Left renal cortex interstitium (tissue), 4 donors: Measurements from ENCODE around the gene JMJD1C. TPM values are rescaled to one million over a fixed set of nuclear protein-coding genes. Genes with fewer than 3 reads are reported as not detected.
"Not testable (repeated sequence)": the region's sequence is repeated elsewhere in the genome, so short reads cannot be mapped to it uniquely, and the experiment has no call there.

Experiments used
- DNase-seq, 4 donors: peaks; one replicate each; pipeline ENCODE4 v3.0.0-alpha.2; 2013; ENCODE audit warnings: low read depth in 4 of 4, low spot score in 2 of 4, missing footprints in 1 of 4
- polyA plus RNA-seq, 4 donors: library from polyadenylated mRNA; unstranded; fragments of 120-200 nt; gene quantifications; one replicate each; pipeline ENCODE4 v1.2.1, GENCODE V29; 2013; ENCODE audit not compliant: insufficient read length in 4 of 4

Gene JMJD1C
- polyA plus RNA-seq, 4 donors, result 89.4 to 118 (median 98.6) TPM

DNA sequence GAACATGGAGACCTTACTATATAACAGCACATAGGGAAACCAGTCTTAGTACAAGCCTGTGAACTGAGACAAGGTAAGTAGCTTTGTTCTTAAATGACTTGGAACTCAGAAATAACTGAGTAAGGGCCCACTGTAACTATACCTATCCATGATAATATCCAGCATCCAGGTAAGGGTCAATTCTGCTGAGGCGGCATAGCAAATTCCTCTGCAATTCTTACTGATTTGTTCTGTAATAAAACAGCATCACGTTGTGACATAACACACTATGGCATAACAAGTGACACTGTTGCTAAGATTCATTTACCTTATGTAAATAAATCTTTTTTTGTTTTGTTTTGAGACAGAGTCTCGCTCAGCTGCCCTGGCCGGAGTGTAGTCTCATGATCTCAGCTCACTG is 97.4 kb downstream of the JMJD1C start:
- no peak for DNase-seq

DNA sequence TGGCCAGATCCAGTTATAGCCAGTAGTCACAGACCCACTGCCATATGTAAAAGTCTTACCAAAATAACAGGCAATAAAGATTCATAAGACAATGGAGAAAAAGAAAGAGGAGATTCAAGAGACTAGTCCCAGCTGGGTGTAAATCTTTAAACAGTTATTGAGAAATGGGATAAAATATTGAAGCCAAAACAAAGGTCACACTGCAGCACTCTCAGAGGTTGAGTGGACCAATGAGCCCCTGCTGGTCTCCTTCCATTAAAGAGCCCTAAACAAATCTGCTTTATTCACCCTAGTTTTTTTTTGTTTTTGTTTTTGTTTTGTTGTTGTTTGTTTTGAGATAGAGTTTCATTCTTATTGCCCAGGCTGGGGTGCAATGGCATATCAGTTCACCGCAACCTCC is 98.8 kb downstream of the JMJD1C start:
- DNase-seq, result no peak

DNA sequence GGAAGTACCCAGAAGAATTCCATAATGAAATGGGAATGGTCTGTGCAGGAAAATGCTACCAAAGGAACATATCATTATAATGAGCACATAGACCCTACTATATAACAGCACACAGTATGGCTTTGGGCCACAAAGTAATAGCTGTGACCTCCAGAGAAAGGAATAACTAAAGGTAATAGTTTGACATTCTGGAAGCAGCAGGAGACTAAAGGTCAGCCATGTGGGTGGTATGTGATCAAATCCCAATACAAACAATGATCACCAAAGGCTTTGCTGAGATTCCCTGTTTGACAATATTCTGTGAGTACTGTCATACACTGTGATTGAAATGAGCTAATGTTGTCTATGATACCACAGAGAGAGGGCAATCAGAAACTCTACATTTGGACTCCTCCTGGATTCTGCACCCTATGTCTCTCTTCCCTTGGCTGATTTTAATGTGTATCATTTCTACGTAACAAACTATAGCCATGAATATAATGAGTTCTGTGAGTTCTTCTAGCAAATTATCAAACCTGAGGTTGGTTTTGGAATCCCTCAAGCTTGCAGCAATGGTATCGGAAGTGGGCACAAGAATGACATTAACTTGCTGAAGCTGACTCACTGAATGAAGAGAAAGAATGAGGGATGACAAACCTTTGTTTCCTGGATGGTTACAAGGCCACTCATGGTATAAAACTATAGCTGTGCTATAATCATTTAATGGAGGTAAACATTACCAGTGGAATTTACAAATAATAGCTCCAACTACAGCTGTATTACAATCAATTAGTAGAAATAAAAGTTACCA is 99.6 kb downstream of the JMJD1C start:
- no peak for DNase-seq

DNA sequence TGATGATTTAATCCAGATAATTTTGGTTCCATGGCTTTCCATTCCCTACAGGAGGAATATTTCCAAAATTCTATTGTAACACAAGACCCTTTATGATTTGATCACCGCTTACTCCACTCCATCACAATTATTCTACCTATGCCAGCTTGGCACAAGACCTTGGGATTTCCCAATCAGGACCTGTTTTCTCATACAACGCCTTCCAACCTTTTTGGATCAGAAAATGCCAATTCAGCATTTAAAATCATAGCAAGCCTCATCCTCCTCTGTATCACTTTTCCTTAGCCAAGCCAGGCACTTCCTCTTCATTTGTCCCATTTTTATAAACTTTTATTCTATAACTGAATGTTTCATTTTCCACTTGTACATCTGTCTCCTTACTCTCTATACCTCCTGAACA is 100.9 kb downstream of the JMJD1C start:
- DNase-seq, result no peak

DNA sequence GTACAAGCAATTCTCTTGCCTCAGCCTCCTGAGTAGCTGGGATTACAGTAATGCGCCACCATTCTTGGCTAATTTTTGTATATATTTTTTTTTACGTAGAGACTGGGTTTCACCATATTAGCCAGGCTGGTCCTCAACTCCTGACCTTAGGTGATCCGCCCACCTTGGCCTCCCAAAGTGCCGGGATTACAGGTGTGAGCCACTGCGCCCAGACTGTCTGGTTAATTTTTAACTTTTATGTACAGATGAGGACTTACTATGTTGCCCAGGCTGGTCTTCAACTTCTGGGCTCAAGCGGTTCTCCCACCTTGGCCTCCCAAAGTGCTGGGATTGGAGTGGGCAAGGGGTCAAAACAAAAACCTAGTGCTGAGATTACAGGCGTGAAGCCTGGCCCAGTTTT is 101.8 kb downstream of the JMJD1C start:
- DNase-seq, result no peak

DNA sequence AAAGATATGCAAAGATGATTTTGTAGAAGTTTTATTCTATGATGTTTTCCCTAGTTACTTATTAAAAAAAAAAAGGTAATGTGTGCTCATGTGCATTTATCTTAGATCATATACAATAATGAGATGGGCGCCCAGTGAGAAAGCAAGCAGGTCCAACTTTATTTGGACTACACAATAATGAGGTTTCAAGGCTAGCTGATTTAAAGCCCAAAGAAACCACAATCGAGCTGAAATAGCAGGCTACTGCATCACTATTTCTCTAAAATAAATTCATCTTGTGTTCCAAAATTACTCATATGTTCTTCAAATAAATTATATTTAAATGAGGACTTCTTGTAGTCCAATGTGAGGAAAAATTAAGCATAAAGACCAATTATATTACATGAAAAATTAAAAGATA is 110.1 kb downstream of the JMJD1C start:
- no peak for DNase-seq

DNA sequence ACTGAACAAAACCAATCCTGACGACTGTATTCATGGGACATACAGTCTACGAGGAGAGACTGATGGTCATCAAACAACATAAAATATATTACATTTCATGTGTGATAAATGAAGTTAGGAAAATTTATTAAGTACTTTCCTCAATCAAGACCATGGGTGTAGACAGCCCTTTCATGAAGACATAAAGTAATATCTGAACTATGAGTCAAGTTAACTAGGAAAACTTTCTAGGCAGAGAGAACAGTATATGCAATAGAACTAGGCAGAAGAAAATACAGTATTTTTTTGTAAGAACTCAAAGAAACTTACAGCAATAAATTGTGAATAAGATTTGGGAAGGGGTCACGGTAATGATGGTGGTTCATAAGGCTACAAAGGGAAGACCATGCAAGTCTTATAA is 112.8 kb downstream of the JMJD1C start:
- DNase-seq, result no peak

DNA sequence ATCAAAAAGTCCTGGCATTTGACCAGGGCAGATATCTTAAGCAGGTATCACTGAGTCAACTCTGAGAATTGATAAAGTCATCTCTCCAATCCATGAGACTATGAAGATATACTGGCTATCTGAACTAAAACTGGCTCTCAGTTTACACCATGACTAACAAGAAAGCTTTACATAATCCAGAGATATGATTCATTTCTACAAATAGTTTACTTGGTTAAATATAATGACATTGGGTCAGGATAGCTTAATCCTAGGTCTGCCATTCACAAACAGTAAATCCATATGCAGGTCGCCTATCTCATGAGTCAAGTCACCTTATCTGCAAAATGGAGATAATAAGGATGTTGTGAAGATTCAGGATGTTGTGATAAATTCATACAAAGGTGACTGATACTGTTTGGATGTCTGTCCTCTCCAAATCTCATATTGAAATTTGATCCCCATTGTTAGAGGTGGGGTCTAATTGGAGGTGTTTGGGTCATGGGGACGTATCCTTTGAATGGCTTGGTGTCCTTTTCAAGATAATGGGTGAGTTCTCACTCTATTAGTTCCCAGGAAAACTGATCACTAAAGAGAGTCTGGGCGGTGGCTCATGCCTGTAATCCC is 117.4 kb downstream of the JMJD1C start:
- DNase-seq, result no peak

DNA sequence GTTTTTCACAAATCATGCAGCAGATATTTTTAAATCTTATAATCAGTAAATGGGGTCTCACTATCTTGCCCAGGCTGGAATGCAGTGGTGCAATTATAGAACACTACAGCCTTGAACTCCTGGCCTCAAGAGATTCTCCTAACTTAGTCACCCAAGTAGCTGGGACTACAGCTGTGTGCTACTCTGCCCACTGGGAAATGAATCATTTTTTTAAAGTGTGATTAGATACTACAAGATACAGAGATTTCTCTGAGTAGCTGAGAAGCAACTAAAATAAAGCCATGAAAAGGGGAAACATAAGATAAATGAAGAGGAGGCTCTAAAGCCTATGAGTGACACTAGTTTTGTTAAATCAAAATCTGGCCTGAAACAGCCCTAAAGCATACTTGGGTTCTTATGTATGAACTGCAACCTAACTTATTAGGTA is 119.7 kb downstream of the JMJD1C start:
- no peak for DNase-seq

DNA sequence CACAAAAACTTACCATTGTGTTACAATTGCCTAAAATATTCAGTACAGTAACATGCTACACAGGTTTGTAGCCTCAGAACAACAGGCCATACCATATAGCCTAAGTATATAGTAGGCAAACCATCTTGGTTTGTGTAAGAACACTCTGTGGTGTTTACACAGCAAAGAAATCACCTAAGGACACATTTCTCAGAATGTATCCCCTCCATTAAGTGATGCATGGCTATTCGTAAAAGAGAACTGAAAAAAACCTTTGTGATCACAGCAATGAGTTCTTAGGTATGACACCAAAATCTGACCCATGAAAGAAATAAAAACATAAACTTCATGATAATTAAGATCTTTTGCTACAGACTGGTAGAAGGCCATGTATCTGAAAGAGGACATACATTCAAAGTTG is 121.5 kb downstream of the JMJD1C start:
- DNase-seq, result no peak

DNA sequence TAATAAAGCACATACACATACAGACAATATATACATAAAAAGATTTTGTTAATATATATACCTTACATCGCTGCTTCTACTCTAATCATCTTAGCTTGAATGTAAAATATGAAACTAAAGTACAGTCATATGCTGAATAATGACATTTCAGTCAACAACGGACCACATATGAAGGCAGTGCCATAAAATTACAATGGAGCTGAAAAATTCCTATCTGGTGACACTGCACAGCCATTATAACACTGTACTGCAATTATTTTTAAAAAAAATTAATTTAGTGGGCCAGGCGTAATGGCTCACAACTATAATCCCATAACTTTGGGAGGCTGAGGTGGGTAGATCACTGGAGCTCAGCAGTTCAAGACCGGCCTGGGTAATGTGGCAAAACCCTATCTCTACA is 122.3 kb downstream of the JMJD1C start:
- DNase-seq, result no peak

DNA sequence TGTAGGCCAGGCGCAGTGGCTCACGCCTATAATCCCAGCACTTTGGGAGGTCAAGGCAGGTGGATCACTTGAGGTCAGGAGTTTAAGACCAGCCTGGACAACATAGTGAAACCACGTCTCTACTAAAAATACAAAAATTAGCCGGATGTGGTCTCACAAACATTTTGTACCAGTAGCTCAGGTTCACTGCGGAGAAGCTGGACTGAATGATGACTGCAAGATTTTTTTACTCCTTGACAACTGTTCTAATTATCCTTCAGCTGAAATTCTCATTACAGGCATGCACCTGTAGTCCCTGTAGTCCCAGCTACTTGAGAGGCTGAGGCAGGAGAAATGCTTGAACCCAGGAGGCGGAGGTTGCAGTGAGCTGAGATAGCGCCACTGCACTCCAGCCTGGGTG is 126.1 kb downstream of the JMJD1C start:
- DNase-seq, result not testable (repeated sequence)

DNA sequence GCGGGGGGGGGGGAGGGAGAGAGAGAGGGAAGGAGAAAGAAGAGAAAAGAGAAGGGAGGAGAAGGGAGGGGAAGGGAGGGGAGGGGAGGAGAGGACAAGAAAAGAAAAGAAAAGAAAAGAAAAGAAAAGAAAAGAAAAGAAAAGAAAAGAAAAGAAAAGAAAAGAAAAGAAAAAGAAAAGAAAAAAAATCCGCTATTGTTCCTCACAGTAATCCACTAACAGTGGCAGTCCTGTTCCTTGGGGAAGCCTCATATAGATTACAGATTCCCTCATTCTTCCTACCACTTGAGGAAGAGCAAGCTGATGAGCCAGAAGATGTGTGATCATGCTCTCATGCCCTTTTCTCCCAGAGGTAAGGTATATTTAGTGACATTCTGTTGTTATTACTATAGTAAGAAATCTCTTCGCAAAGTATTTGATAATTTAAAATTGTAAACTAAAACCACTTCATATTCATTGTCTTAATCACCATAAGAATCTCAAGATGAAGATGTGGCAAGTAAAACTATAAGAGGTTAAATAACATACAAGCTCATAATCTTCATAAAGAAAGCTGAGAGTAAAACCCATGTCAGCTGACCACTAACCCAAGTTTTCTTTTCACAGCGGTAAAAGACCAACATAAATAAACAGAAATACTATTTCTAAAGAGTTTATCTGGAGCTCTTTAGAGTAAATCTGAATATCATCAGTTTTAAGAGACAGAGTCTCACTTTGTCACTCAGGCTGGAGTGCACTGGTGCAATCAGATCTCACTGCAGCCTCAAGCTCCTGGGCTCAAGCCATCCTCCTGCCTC is 128.1 kb downstream of the JMJD1C start:
- DNase-seq, result no peak

DNA sequence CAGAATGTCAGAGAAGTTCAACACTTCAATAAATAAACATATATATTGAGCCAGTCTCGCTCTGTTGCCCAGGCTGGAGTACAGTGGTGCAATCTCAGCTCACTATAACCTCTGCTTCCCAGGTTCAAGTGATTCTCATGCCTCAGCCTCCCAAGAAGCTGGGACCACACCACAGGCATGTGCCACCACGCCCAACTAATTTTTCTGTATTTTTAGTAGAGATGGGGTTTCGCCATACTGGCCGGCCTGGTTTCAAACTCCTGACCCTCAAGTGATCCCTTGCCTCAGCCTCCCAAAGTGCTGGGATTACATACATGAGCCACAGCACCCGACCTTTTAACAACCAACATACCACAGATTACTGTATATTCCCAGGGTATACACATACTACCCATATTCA is 134.2 kb downstream of the JMJD1C start:
- DNase-seq, result no peak

DNA sequence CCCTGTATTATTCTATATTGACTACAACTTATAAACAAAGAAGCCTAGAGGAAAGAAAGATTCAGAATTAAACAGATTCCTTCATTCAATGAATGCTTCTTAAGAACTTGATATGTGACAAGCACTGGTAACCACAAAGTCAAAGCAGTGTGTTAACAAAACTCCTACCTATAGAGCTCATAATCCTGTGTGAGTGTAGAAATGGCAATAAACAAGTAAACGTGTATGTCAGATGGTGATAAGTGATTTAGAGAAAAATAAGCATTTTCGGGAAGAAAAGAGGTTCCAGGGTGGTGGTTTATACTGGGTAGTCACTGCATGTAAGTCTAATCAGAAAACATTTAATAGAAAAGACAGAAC is 141.3 kb downstream of the JMJD1C start:
- no peak for DNase-seq

DNA sequence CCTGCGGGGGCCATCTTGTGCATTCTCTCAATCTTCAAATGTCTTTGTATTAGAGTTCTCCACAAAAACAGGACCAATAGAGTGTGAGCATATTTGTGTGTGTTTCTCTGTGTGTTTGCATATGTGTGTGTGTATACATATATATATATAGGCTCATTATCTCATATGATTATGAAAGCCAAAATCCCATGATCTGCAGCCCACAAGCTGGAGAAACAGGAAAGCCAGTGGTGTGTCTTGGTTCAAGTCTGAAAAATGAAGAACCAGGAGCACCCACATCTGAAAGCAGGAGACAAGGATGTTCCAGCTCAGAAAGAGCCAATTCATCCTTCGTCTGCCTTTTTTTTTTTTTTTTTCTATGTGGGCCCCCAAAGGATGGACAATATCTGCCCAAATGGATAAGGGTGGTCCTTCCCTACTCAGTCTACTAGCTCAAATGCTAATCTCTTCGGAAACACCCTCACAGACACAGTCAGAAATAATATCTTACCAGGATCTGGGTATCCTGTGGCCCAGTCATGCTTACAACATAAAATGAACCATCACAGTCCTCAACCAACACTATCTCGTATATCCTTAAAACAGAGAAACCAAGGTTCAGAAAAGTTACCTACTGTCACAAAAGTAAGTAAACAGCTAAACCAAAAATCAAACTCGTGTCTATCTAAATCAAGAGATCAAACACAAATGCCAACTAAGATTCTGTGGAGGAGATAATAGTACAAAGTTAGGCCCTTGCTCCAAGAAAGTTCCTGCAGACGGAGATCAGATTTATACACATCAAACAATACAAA is 141.9 kb downstream of the JMJD1C start:
- no peak for DNase-seq

DNA sequence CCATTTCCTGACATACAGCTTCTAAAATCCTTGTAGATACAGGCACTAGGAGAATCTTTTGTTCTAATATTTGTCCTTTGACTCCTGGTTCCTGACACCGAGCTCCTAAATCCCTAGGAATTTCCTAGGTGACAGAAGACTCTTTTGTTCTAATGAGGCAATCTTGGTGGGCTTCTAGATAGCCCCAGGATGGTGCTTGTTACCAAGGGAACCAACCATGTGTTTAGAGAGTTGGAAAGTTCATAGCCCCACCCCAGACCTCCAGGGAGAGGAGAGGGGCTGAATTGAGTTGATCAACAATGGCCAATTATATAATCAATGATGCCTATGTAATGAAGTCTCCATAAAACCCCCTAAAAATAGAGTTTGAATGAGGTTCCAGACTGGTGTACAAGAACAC is 145.1 kb downstream of the JMJD1C start:
- no peak for DNase-seq

DNA sequence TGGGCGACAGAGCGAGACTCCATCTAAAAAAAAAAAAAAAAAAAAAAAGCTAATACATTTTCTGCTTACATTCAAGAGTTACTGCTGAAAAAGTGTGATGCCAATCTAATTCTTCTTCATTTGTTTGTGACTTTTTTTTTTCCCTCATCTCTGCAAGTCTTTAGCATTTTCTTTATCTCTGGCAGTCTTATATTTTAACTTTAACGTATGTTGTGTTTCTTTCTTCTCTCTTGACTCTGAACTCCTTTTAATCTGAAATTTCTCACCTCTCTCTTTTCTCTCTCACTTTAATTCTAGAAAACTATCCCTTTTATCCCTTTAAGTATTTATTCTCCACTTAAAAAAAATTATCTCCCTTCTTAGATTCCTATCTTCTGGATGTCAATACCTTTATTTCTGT is 146.5 kb downstream of the JMJD1C start:
- DNase-seq, result no peak

DNA sequence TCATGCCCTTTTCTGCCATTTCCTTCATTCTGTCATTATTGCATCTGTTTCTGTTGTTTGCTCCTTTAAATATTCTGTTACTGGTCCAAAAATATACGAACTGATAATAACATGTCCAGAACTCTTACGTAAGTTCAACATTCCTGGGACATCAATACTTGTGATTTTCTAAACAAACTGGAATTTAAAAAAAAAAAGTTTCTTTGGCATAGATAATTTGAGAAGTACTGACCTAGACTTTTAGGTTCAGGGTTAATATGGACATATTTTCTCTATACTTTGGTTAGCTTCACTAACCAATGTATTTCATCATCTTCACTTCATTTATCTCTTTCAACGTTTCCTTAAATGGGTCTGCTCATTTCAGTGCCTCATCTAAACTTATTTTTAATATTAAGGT is 147.3 kb downstream of the JMJD1C start:
- no peak for DNase-seq

DNA sequence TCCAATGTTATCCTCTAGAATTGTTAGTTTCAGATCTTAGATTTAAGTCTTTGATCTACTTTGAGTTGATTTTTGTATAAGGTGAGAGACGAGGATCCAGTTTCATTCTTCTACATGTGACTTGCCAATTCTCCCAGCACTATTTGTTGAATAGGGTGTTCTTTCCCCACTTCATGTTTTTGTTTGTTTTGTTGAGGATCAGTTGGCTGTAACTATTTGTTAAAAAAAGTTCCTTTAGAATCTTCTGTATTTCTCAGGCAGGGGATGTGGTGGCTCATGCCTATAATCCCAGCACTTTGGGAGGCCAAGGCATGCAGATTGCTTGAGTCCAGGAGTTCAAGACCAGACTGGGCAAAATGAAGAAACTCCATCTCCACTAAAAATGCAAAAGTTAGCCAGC is 151.8 kb downstream of the JMJD1C start:
- no peak for DNase-seq
